Activated naive CD8-positive, alpha-beta T cell treated with anti-CD3 and anti-CD28 coated beads, Interleukin-2, amount 50 U/mL, for 24 hours (primary cell): ENCODE results near the gene ANKRD12.

ENCODE experiments used
- ATAC-seq: fragments of 150-1000 bp; cut with Tn5 transposase; one replicate; pipeline ENCODE4 v1.10.0; 2021
- DNase-seq: peaks from one replicate; pipeline ENCODE4 v3.0.0; 2021
- H3K27ac Mint-ChIP-seq: one replicate; pipeline ENCODE4 v1.8.0; 2021; ENCODE audit warnings: mild to moderate bottlenecking, mixed read lengths
- H3K27me3 Mint-ChIP-seq: one replicate; pipeline ENCODE4 v1.8.0; 2021; ENCODE audit warnings: mixed read lengths
- H3K36me3 Mint-ChIP-seq: one replicate; pipeline ENCODE4 v1.8.0; 2021; ENCODE audit warnings: low read depth, mixed read lengths
- H3K4me1 Mint-ChIP-seq: one replicate; pipeline ENCODE4 v1.8.0; 2021; ENCODE audit warnings: mixed read lengths
- H3K4me3 Mint-ChIP-seq: one replicate; pipeline ENCODE4 v1.8.0; 2021; ENCODE audit warnings: mild to moderate bottlenecking, moderate library complexity, mixed read lengths
- H3K9me3 Mint-ChIP-seq: one replicate; pipeline ENCODE4 v1.8.0; 2021; ENCODE audit warnings: mixed read lengths

Gene ANKRD12

DNA sequence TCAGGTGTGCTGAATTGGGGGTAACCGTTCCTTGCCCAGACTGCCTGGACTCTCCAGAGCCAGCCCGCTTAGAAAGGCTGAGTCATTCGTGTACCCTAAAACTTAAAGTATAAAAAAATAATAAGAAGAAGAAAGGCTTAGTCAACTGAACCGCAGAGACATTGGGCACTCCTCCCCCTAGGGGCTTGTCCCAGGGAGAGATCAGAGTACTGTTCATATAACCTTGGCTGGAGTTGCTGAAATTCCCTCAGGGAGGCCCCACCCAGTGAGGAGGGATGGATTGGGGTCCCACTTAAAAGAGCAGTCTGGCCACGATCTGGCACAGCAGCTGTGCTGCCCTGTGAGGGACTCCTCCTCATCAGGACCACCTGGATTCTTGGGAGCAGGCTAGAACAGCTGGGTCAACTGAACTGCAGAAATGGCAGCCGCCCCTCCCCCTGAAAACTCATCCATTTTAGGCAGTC lies 37.2 kb downstream of the ANKRD12 start:
- Mint-ChIP-seq H3K4me1 (peaks cover 79% of the 10 kb centered on the region), H3K9me3 (peaks cover 9% of the 10 kb centered on the region), H3K27me3 (no peaks in the 10 kb centered on the region), H3K27ac (no peak overlapping the region), H3K4me3 (no peak overlapping the region), H3K36me3 (peaks cover 29% of the 10 kb centered on the region)
- ATAC-seq: peak; percentile 49
- no peak for DNase-seq

DNA sequence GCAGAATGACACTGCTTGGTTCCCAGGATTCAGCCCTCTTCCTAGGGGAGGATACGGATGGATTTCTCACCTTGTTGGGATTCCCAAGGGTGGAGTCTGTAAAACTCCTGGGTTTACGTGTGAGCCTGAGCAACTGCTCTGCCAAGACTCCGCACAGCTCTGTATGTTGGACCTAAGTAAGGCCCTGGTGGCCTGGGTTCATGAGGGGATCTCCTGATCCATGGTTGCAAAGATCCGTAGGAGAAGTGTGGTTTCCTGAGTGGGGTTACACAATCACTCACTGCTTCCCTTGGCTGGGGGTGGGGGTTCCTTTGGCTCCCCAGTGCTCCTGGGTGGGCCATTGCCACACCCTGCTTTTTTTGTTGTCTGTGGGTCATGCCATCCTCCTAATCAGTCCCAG lies 37.7 kb downstream of the ANKRD12 start:
- Mint-ChIP-seq H3K9me3 (peaks cover 9% of the 10 kb centered on the region), H3K4me3 (no peak overlapping the region), H3K27me3 (no peaks in the 10 kb centered on the region), H3K27ac (no peak overlapping the region), H3K36me3 (peaks cover 28% of the 10 kb centered on the region), H3K4me1 (peaks cover 78% of the 10 kb centered on the region)
- DNase-seq (no peak), ATAC-seq (no peak)

DNA sequence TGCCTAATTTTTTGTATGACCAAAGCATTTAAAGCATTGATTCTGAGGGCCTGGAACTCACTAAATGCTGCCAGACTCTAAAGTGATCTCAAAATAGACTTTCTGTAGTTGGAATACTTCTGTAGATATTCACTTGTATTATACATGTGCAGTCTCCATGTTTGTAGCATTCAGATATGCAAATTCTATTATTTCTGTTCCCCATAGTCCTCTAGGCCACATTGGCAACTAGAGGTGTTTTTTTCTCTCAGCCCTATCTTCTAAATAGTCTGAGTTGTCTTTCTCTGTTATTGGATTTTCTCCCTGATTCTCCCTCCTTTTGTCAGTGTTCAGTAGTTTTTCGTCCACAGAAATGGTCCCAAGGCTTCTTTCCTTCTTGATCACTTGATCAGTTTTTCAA lies 38.5 kb downstream of the ANKRD12 start:
- no peak overlapping the region for H3K4me3 Mint-ChIP-seq
- DNase-seq (no peak), ATAC-seq (no peak)
- no peaks in the 10 kb centered on the region for H3K27me3 Mint-ChIP-seq
- peaks cover 76% of the 10 kb centered on the region for H3K4me1 Mint-ChIP-seq
- H3K27ac Mint-ChIP-seq: peak overlapping the region; percentile 57
- peaks cover 27% of the 10 kb centered on the region for H3K36me3 Mint-ChIP-seq
- peaks cover 8% of the 10 kb centered on the region for H3K9me3 Mint-ChIP-seq

DNA sequence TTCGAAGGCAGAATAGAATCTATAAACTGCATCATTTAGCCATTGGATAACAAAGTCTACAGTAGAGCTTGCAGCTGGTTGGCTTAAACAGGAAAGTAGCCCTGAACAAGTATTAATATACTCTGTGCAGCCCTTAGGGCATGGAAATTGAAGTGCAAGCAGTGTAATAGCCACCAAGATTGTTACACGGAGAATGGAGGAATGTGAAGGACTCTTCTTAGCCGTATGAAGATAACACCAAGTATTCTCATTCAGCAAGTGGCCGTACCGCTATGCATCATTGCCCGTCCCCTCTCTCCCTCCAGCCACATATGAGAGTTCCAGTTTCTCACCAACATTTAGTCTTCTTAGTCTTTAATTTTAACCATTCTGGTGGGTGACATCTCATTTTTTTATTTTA lies 40.5 kb downstream of the ANKRD12 start:
- no peaks in the 10 kb centered on the region for H3K27me3 Mint-ChIP-seq
- H3K9me3 Mint-ChIP-seq: peaks cover 4% of the 10 kb centered on the region

DNA sequence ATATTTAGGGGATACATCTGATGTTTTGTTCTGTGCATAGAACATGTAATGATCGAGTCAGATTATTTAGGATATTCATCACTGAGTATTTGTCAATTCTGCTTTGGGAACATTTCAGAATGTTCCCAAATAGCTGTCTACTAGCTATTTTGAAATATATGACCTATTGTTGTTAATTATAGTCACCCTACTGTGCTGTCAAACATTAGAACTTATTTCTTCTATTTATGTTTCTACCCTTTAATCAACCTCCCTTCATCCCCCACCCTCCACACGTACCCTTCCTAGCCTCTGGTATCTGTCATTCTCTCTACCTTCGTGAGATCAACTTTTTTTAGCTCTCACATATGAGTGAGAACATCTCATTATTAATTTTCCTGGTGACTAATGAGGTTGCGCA lies 40.9 kb downstream of the ANKRD12 start:
- no peak for DNase-seq
- H3K9me3 Mint-ChIP-seq: peaks cover 4% of the 10 kb centered on the region
- no peaks in the 10 kb centered on the region for H3K27me3 Mint-ChIP-seq
- H3K27ac Mint-ChIP-seq: no peak overlapping the region
- peaks cover 71% of the 10 kb centered on the region for H3K4me1 Mint-ChIP-seq
- H3K4me3 Mint-ChIP-seq: no peak overlapping the region
- peaks cover 18% of the 10 kb centered on the region for H3K36me3 Mint-ChIP-seq
- no peak for ATAC-seq

More for the DNA sequence above, 40.5 kb downstream of the ANKRD12 start:
- Mint-ChIP-seq H3K4me1 (peaks cover 76% of the 10 kb centered on the region), H3K27ac (no peak overlapping the region), H3K4me3 (no peak overlapping the region), H3K36me3 (peaks cover 19% of the 10 kb centered on the region)
- no peak for DNase-seq
- ATAC-seq: no peak

DNA sequence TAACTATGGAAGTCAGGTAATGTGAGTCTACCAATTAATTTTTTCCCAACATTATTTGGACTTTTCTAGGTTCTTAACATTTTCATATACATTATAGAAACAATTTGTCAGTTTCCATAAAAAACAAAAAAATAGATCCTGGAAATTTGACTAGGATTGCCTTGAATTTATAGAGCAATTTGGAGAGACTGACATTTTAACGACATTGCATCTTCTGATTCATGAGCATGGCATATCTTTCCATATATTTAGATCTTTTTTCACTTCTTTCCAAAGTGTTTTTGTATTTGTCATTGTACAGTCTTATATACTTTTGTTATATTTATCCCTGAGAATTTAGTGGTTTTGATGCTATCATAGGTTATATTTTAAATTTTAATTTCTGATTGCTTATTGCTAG lies 42.0 kb downstream of the ANKRD12 start:
- ATAC-seq (no peak), DNase-seq (no peak)
- no peak overlapping the region for H3K27ac Mint-ChIP-seq
- H3K36me3 Mint-ChIP-seq: peaks cover 29% of the 10 kb centered on the region
- H3K27me3 Mint-ChIP-seq: no peaks in the 10 kb centered on the region
- peaks cover 73% of the 10 kb centered on the region for H3K4me1 Mint-ChIP-seq
- peaks cover 4% of the 10 kb centered on the region for H3K9me3 Mint-ChIP-seq
- no peak overlapping the region for H3K4me3 Mint-ChIP-seq

DNA sequence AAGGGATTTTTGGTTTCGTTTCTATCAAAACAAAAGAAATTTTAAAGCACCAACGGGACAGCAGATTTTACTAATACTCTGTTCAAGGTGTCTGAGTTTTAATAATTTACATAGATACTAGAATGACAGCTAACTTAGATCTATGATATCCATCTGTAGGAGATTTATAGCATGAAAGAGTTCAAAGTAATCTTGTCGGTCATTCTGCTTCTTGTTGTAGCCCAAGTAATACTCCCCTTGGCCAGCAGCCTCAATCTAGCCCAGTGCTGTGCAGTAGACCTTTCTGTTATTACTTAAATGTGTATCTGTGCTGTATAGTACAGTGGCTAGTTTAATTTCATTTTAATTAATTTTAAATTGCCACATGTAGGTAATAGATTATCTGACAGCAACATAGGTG lies 44.7 kb downstream of the ANKRD12 start:
- Mint-ChIP-seq H3K4me3 (no peak overlapping the region), H3K9me3 (no peaks in the 10 kb centered on the region), H3K27ac (peak overlapping the region; percentile 31), H3K4me1 (peaks cover 72% of the 10 kb centered on the region), H3K36me3 (peaks cover 38% of the 10 kb centered on the region), H3K27me3 (no peaks in the 10 kb centered on the region)
- ATAC-seq: no peak
- no peak for DNase-seq

DNA sequence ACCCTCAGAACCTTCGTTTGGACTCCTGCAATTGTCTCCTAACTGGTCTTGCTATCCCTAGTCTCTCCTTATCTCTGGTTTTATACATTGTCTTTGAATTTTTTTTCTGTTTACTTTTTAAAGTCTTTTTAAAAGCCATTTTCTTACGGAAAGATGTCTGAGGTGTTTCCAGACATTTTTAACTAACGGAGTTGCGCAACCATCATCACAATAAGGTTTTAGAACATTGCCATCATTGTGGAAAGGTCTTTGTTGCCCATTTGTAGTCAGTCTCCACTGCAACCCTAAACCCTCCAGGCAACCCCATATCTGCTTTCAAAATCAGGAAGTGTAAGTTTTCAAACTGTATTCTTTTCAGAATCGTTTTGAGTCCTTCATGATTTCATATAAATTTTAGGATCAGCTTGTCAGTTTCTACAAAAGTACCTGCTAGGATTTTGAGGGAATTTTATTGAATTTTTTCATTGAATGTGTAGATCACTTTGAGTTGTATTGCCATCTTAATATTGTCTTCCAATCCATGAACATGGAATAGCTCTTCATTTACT lies 46.3 kb downstream of the ANKRD12 start:
- Mint-ChIP-seq H3K36me3 (peaks cover 40% of the 10 kb centered on the region), H3K27me3 (no peaks in the 10 kb centered on the region), H3K4me3 (no peak overlapping the region), H3K27ac (no peak overlapping the region), H3K9me3 (no peaks in the 10 kb centered on the region), H3K4me1 (peaks cover 61% of the 10 kb centered on the region)
- ATAC-seq (no peak), DNase-seq (no peak)

DNA sequence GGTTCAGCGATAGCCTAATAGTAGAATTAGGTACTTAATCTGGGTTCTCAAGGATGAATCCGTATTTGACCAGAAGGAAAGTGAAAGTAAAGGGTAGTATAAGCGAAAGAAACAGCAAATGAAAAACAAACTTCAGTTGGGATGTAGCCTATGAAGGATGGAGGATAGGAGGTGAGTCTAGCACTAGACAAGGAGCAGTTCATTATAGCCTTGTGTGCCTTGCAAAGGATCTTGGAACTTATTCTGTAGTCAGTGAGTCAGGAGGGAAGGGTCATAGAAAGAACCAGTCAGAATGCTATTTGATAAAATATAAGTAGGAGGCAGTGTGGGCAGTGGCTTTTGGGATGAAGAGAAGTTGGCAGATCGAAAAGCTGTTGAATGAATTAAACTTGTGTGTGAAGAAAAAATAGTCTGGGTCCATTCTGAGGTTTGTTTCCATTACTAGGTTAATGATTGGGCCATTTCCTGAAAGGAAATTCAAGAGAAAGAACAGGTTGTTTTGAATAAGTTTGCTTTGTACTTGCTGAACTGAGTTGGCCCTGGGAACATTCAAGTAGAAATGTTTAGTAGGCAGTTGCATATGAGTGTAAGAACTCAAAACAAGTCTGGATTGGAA lies 48.5 kb downstream of the ANKRD12 start:
- H3K9me3 Mint-ChIP-seq: no peaks in the 10 kb centered on the region
- H3K36me3 Mint-ChIP-seq: peaks cover 47% of the 10 kb centered on the region
- H3K4me1 Mint-ChIP-seq: peaks cover 51% of the 10 kb centered on the region
- H3K27ac Mint-ChIP-seq: peak overlapping the region; percentile 83
- no peaks in the 10 kb centered on the region for H3K27me3 Mint-ChIP-seq
- DNase-seq (no peak), ATAC-seq (peak; percentile 85)
- peak overlapping the region; percentile 66 for H3K4me3 Mint-ChIP-seq

DNA sequence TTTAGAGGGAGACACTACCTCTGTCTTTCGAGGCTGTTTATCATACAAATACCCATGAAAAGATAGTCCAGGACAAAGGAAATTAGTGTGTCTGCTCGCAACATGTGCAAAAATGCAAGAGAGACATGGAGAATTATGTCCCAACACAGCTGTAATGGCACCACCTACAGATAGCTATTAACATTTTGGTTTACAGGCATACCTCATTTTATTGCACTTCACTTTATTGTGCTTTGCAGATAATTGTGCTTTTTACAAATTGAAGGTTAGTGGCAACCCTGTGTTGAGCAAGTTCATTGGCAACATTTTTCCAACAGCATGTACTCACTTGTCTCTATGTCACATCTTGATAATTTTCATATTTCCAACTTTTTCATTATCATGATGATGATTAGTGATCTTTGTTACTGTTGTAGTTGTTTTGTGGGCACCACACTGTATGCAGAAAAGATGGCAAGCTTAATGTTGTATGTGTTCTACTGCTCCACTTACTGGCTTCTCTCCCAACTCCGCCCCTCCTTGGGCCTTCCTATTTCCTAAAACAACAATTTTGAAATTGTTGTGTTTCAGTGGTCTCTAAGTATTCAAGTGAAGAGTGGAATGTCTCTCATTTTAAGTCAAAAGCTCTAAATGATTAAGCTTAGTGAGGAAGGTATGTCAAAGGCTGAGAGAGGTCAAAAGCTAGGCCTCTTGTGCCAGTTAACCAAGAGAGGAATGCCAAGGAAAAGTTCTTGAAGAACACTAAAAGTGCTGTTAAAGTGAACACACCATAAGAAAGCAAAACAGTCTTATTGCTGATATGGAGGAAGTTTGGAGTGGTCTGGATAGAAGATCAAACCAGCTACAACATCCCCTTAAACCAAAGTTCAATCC lies 52.0 kb downstream of the ANKRD12 start:
- peaks cover 39% of the 10 kb centered on the region for H3K4me1 Mint-ChIP-seq
- no peaks in the 10 kb centered on the region for H3K27me3 Mint-ChIP-seq
- DNase-seq: no peak
- H3K36me3 Mint-ChIP-seq: peaks cover 49% of the 10 kb centered on the region
- no peaks in the 10 kb centered on the region for H3K9me3 Mint-ChIP-seq
- H3K27ac Mint-ChIP-seq: no peak overlapping the region
- no peak overlapping the region for H3K4me3 Mint-ChIP-seq
- no peak for ATAC-seq

DNA sequence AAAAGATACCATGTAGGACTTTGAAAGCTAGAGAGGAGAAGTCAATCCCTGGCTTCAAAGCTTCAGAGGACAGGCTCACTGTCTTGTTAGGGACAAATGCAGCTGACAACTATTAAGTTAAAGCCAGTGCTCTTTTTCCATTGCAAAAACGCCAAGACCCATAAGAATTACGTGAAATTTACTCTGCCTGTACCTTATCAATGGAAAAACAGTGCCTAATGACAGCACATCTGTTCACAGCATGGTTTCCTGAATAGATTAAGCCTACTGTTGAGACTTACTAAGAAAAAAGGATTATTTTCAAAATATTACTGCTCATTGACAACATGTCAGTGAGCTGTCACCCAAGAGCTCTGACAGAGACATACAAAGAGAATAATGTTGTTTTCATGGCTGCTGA lies 52.9 kb downstream of the ANKRD12 start:
- H3K27me3 Mint-ChIP-seq: no peaks in the 10 kb centered on the region
- no peaks in the 10 kb centered on the region for H3K9me3 Mint-ChIP-seq
- ATAC-seq: no peak
- no peak overlapping the region for H3K4me3 Mint-ChIP-seq
- no peak overlapping the region for H3K27ac Mint-ChIP-seq
- peaks cover 48% of the 10 kb centered on the region for H3K36me3 Mint-ChIP-seq
- H3K4me1 Mint-ChIP-seq: peaks cover 31% of the 10 kb centered on the region
- no peak for DNase-seq

DNA sequence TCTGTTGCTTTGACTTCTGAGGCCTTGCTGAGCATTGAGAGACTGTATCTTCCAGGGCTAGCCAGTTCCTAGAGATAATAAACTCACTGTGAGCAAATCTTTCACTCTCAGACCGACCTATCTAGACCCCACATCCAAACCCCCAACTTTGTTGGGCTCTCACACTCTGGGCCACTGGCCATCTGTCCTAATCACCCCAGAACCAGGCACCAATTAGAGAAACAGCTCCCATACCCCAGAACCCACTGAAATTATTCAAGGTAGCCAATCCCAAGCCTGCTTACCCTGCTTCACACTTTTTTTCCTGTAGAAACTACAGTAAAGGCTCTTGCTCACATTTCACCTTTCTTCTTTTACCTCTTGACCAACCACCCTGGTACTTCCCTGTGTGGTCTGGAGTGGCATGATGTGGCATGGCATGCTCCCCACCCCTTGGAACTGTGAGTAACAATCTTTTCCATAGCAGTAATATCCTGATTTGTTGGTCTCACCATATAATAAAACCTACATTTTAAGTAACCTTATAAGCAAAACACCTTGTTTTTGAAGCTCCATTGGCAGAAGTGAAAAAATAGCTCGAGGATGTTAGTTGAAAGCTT lies 55.2 kb downstream of the ANKRD12 start:
- Mint-ChIP-seq H3K36me3 (peaks cover 48% of the 10 kb centered on the region), H3K4me1 (peaks cover 18% of the 10 kb centered on the region), H3K9me3 (no peaks in the 10 kb centered on the region), H3K27me3 (no peaks in the 10 kb centered on the region), H3K4me3 (no peak overlapping the region), H3K27ac (peak overlapping the region; percentile 44)
- peak; percentile 72 for ATAC-seq
- no peak for DNase-seq

DNA sequence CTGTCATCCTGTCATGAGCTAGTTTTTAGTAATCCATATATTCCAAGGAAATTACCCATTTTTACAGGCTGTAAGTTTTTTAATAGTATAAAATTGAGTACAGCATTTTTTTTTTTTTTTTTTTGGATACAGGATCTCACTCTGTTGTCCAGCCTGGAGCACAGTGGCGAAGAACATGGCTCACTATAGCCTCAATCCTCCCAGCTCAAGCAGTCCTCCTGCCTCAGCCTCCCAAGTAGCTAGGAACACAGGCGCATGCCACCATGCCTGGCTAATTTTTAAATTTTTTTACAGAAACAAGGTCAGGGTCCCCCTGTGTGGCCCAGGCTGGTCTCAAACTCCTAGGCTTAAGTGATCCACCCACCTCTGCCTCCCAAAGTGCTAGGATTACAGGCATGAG lies 56.5 kb downstream of the ANKRD12 start:
- Mint-ChIP-seq H3K27me3 (no peaks in the 10 kb centered on the region), H3K36me3 (peaks cover 46% of the 10 kb centered on the region), H3K9me3 (no peaks in the 10 kb centered on the region), H3K4me3 (no peak overlapping the region), H3K4me1 (peaks cover 18% of the 10 kb centered on the region), H3K27ac (no peak overlapping the region)
- ATAC-seq (no peak), DNase-seq (no peak)

DNA sequence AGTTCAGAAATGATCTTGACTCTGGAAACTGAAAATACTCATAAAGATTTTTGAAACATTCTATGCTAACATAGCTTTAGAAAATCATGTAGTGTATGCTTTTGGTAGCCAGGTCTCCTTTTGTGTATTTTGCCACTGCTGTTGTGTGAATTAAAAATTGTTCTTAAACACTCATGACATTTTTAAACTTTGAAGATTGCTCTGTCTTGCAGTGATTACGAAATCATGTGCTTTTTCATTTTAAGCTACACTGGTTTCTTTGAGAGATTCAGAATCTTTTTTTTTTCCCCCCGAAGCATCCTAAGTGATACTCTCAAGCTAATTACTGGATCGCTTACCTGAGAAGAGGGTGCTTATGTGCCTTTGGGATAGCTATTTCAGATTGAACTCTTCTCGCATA lies 60.0 kb downstream of the ANKRD12 start:
- H3K4me1 Mint-ChIP-seq: peaks cover 7% of the 10 kb centered on the region
- H3K4me3 Mint-ChIP-seq: no peak overlapping the region
- DNase-seq (no peak), ATAC-seq (no peak)
- peaks cover 34% of the 10 kb centered on the region for H3K36me3 Mint-ChIP-seq
- no peaks in the 10 kb centered on the region for H3K27me3 Mint-ChIP-seq
- no peak overlapping the region for H3K27ac Mint-ChIP-seq
- H3K9me3 Mint-ChIP-seq: no peaks in the 10 kb centered on the region

DNA sequence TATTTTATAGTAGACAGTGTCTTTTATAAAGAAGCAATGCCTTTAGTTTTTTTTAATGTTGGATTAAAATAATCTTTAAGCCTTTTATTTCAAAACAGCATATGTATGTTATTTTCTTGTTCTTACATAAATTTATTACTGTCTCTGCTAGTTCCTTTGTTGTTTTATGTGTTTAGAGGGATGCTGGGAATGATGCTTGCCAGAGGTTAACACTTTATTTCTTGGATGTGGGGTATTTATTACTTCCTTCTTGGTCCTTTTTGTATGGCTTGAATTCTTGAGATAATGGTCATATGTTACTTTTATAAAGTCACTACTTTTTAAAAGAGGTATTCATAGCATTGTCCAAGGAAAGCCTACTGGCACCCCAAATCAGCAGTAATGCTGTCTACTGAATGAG lies 63.1 kb downstream of the ANKRD12 start:
- peaks cover 22% of the 10 kb centered on the region for H3K36me3 Mint-ChIP-seq
- no peak overlapping the region for H3K27ac Mint-ChIP-seq
- DNase-seq: no peak
- H3K4me1 Mint-ChIP-seq: no peaks in the 10 kb centered on the region
- no peak for ATAC-seq
- no peaks in the 10 kb centered on the region for H3K27me3 Mint-ChIP-seq
- H3K9me3 Mint-ChIP-seq: no peaks in the 10 kb centered on the region
- no peak overlapping the region for H3K4me3 Mint-ChIP-seq
